NCI-H345 (cell line): ENCODE measurements around the gene PAM.
"Not testable (repeated sequence)": the region's sequence is repeated elsewhere in the genome, so short reads cannot be mapped to it uniquely, and the experiment has no call there.

Experiments used
- DNase-seq: peaks from one replicate; lab custom pipeline; 2025; lab: John Stamatoyannopoulos, UW

The PAM gene

DNA sequence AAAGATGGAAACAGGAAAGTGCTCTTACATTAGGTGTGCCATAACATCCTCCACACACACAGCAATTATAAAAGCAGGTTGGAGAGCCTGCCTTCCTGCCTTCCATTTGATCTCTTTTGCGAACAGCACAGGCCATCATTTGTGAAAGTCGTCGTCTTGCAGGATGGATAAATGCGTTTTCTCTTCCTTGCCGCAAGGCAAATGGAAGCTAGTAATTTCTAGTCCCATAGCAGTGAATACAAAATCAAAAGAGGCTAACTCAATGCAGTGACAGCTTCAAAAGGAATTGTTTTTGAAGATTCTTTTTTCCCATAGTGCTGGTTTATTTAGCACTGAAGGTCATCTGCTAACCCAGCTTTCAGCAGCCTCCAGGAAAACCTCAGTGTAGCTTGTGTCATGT is 186.0 kb downstream of the PAM start:
- no peak for DNase-seq

DNA sequence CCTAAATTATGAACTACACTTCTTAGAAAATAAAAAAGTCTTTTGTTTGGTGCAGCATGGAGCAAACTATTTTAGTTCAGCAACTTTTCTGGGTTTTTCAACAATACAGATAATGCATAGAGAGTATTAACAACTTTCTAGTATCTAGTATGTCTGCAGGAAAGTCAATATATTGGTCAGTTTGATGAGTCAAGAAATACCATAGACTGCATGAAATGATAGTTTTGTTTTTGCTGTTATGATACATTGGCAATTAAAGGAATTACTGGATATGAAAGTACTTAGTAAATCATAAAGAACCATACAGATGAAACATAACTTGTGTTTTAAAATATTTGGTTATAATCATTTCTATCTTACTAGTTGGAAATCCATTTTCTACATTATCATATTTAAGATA is 191.3 kb downstream of the PAM start:
- DNase-seq: no peak

DNA sequence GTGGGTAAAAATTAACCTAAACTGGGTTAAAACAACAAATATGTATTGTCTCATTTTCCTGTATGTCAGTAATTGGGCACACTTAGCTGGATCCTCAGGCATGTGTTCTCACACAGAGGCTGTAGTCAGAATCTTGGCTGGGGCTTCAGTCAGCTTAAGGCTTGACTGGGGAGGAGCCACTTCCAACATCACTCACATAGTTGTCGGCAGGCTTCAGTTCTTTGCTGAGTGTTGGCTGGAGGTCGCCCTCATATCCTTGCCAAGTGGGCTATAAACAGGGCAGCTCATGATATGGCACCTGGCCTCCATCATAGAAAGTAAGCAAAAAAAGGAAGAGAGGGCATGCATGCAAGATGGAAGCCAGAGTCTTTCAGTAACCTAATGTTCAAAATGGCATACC is 191.9 kb downstream of the PAM start:
- DNase-seq: no peak

DNA sequence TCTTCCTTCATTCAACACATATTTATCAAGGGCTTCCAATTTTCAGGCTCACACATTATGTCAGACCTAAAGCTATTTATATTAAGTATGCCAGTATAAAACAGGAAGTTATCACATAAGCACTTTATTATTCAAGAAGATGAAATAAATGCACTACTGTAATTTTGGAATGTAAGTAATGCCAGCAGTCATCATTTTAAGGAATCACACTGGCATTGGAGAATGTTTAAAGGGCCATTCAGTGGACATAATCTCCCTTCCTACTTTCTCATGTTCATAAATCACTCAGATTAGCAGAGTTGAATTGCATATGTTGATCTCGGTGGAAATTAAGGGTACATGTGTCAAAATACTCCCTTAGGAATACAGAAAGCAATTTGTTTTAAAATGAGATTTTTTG is 200.4 kb downstream of the PAM start:
- no peak for DNase-seq

DNA sequence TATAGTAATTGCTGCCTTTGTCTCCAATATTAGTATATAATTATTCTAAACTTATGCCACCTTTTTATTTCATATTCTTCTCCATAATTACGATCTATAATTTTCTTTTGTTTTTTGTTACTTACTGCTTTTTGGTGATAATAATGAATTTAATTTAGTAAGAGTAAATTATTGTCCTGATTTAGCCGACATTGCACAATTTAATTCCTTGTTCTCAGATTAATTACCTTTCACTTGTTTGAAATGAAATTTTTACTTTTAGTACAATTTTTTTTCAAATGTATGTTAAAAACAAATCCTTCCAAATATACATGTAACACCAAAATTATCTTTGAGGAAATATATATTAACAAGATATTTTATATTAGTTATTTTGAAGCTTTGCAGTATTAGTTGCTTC is 201.5 kb downstream of the PAM start:
- no peak for DNase-seq

DNA sequence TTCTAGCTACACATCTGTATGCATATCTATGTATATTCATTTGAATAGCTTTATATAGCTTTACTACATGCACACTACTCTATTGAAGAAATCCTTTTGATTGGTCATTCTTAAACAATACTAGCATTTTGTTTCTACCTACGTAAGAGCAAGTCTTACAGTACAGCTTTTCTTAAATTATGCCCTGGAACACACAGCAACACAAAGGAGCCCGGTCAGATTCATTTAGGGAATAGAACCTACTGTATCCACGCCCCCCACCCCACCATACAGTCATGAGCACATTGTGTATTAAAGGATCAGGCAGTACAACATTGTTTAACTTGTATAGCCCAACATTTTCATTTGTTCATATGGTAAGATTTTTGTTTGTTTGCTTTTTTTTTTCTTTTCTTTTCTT is 202.0 kb downstream of the PAM start:
- no peak for DNase-seq

DNA sequence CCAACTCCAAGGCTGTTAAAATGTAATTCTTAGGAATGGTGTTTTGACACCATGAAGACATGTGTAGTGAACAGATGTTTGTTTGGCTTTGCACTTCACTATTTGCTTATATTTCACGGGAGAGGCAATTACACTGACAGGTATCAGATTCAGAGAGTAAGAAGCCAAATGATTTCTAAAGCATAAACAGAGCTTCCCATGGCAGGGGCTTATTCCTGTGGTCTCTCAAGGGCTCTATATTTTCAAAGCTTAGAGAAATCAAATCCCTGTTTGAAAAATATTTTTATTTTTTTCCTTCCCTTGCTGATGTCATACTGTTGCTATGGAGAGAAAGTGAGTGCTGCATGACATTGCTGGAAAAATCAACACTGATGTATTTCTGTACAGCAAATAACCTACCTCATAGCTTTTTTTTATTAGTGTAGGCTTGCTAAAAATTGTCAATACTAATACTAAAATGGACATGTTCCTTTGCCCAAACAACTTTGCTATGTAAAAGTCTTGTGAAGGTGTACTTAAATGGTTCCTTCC is 203.4 kb downstream of the PAM start:
- no peak for DNase-seq

DNA sequence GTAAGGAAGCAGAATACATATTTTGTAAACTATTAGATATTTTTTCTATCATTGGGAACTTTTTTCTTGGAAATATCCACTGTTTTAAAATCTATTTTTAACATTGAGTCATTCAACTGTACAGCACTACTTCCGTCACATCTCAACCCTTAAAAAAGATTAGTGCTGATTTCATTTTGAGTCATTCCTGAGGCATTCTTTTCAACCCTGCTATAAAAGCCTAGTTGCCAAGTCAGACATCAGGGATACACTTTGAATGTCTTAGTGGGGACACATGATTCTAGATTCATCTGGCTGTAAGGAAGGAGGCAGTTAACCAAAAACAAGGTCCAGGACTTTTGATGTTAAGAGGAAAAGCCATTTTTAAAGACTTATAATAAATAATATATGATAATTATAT is 203.9 kb downstream of the PAM start:
- no peak for DNase-seq

DNA sequence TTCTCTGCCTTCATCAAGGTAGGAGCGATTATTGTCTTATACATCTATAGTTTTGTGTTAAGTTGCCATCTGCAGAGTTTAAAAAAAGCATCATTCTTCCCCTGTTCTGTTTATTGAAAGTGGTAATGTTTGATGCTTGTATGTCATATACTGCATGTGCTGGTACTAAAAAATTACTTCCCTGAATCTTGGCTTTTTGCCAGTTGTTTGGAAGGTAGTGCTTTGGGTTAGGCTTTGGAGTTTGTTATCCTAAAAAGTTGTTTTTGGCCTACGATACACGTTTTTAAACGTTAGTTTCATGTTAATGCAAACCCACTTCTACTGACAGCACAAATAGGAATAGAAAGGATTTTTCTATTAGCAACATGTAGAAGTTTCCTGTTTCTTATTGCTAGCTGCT is 206.6 kb downstream of the PAM start:
- DNase-seq: no peak

DNA sequence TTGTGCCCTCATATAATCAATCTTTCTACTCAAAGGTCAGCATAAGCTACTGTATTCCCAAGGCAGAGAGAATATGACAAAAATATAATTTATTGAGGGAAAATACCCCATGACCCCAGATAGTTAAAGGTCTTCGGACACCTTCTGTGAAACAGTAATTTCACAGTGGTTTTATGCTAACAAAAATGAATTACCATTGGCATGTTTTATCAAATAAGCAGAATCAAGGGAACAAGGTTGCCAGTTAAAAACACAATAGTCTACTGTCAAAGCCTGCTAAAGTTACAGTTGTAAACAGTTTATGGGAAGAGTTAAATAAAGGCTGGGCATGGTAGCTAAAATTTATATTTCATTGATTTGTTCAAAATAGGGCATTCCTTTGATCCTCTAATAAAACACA is 210.5 kb downstream of the PAM start:
- no peak for DNase-seq

DNA sequence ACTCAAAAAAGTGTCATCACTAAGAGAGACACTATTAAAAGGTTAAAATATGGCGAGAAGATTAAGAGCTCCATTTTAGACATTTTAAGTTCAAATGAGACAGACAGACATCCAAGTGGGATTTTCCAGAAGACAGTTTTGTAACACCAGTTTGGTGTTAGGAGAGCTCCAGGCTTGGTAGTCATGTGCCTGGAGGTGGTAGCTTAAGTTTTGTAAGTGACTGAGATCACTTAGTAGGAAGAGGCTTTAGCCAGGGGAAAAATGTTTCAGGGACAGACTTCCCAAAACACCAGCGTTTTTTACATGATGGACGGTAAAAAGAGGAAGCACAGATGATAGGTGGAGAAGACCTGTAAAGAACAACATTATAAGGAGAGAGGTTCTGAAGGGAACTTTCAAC is 214.5 kb downstream of the PAM start:
- DNase-seq: no peak

DNA sequence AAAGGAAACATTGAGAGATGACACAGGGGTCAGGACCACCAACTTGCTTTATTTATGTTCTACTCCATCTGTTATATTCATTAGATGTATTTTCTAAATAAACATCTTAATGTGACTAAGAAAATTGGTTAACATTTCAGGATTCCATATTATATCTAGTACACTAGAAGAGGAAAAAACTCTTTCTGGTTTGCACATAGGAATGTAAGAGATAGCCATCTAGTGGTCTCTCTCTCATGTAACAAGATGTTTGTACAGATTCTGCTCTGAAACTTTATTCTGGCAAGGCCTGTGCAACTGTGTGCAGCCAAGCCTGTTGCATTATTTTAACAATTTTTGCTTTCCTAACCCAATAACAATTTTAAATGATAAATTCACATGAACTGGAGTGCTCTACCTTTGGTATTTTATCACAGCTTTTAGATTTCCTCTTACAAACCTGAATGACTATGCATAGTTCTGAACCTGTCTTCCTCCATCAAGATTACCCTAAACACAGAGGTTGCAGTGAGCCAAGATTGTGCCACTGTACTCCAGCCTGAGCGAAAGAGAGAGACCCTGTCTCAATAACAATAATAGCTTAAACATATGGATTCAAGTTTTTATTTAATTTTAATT is 216.7 kb downstream of the PAM start:
- no peak for DNase-seq

DNA sequence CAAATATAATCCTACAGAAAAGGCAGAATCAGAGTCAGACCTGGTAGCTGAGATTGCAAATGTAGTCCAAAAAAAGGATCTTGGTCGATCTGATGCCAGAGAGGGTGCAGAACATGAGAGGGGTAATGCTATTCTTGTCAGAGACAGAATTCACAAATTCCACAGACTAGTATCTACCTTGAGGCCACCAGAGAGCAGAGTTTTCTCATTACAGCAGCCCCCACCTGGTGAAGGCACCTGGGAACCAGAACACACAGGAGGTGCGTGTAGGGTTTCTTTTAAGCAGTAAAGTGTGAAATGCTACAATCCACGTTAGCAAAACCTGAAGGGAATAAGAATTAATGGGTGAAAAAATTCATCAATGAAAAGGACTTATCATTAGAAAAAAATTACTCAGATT is 219.1 kb downstream of the PAM start:
- no peak for DNase-seq

DNA sequence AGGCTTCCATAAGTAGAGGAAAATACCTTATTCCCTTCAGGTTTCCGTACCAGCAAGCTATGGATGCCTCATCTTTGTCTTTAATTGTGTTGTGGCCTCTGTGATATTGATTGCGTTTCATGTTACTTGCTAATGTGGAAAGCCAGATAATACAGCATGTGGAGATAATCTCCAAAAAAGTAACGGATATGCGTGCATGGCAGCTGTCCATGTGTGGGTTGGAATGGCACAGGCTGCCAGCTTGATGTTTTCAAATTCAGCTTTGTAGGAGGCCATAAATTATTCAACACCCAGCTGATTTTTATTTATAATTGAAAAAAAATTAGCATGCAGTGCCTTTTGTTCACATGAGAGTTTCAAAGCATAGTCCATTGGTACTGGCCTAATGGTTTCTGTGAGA is 219.9 kb downstream of the PAM start:
- DNase-seq: no peak

DNA sequence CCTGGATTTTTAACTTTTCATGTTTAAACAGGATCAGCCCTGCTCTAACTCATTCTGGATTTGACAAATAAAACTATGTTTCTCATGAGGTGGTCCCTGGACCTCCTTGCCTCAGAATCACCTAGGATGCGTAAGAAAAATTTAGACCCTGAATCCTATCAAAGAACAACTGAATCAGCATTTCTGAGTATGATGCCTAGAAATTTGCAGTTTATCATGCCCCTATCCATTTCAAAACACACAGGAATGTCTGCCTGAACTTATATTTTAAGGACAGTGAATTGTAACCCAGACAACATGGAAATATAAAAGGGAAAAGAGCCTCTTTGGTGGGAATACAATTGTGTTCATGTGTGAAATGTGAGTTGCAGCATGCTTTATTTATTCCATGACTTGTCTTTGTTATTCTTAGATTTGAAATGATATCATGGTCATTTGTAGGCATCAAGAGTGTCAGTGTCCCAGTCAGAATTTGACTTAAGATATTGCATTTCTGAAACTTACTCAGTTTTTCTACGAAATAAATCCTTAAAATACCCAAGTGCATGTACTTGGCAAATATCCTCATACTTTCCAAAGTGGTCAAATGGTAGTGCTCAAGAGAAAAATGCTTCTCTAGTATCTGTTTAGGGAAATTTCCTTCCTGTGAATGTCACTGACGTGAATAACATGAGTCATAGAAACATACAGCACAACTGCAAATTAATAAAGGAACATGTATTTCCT is 220.5 kb downstream of the PAM start:
- no peak for DNase-seq

DNA sequence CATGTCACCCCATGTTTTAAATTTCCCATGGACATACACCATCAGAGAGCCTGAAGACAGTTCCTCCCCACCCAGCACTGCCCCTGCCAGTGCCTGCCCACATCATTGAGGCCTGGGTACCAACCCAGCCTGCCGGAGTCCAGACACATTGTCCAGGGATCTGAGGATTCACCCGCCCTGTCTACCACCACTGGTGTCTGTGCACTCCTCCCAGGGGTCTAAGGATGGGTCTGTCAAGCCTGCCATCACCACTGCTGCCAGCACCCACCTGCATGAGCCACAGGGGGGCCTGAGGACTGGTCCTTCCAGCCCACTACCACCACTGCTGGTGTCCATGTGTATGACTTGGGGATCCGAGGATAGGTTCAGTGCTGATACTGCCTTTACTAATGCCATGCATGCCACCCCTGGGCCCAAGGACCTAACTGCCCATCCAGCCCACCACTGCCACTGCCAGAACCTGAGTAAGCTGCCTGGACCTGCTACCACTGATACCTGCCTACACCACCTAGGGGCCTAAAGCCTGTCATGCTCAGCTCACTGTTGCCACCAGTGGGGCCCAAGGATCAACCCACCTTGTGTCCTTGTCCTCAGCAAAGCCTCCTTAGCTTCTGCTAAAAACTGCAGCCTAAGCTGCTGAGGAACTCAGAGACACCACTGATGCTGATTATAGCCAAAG is 227.0 kb downstream of the PAM start:
- DNase-seq: no peak

DNA sequence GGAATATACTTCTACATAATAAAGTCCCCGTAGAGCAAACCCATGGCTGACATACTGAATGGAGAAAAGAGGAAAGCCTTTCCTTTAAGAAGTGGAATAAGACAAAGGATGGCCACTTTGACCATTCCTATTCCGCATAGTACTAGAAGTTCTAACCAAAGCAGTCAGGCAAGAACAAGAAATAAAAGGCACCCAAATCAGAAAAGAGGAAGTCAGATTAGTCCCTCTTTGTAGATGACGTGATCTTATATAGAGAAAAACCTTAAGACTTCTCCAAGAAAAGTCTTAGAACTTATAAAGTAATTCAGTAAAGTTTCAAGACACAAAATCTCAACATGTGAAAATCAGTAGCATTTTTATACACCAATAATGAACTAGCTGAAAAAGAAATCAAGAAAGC is 231.0 kb downstream of the PAM start:
- DNase-seq: no peak

DNA sequence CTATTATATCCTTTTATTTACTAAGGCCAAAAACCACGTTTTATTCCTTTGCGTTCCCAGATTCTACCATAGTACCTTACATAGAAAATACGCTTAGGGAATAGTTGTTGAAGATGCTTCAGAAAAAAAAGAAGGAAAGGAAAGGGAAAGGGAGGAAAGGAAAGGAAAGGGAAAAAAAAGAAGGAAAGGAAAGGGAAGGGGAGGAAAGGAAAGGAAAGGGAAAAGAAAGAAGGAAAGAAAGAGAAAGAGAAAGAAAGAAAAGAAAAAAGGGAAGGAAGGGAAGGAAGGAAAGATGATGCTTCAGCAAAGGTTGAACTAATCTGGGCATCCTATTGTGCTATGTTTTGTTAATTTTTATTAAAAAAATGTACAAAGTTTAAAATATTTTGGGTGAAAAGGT is 233.4 kb downstream of the PAM start:
- no peak for DNase-seq

DNA sequence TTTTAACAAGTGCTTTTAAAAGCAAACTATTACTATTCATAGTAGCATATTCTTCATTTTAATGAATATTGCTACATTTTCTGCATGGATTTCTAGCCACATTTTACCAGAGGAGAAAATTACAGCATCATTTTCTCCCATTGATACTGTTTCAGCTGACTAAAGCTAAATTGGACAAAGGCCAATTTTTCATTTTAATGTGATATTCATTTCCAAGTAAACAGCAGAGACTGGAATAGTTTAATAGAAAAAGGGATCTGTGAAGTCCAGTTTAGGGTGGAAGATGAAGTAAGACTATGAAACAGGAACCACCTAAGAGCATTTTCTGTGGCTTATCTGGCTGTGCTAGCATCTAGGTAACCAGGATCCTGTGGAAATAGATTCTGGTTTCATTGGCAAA is 236.7 kb downstream of the PAM start:
- no peak for DNase-seq

DNA sequence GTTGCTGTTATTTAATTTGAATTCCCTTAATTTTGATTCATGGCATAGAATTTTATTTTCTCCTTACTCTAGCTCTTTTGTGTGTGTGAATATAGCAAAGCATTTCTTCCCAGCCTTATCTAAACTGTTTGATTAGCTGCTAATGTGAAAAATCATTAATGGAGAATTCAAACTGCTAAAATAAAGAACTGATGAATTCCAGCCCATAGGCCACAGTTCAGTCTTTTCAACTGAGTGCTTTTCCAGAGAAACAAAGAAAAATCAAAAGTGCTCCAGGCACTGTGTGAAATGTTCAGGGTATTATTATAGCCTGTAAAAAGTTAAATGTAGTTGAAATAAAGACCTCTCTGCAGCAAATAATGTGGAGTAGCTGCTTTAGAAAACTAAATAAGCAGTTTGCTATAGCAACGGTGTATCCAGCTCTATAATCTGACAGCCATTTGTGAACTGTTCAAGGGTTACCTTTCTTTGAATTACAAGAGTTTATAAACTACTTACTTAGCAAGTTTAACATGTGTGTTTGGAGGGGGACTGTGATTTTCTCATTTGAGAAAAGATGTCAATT is 241.0 kb downstream of the PAM start:
- no peak for DNase-seq

DNA sequence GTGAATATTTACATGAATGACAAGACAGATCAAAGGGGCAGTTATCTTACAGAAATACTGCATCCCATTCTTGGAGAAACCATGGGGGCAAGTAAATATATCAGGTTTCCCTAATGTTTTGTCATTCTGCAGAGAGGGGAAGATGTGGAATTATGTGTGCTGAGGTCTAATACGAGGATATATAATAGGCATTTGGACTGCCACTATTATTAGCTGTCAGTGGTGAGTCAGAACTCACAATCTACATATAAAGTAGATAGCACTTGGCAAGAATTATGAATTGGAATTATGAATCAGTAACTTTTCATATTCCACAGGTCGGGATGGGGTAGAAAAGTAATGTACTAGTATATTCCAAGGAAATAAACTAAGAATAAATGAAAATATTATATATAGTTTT is 243.1 kb downstream of the PAM start:
- DNase-seq: no peak

DNA sequence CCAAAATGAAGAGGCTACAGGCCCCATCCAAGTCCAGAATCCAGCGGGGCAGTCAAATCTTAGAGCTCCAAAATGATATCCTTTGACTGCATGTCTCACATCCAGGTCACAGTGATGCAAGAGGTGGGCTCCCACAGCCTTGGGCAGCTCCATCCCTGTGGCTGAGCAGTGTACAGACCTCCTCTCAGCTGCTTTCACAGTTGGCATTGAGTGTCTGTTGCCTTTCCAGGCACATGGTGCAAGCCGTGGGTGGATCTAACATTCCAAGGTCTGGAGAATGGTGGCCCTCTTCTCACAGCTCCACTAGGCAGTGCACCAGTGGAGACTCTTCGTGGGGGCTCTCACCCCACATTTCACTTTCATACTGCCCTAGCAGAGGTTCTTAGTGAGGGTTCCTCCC is 244.1 kb downstream of the PAM start:
- DNase-seq: no peak

DNA sequence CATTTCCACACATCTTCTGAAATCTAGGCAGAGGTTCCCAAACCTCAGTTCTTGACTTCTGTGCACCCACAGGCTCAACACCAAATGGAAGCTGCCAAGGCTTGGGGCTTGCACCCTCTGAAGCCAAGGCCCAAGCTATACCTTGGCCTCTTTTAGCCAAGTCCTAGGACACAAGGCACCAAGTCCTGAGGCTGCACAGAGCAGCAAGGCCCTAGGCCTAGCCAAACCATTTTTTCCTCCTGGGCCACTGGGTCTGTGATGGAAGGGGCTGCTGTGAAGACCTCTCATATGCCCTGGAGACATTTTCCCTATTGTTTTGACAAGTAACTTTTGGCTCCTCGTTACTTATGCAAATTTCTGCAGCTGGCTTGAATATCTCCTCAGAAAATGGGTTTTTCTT is 244.5 kb downstream of the PAM start:
- not testable (repeated sequence) for DNase-seq
